HepG2 (cell line): ENCODE measurements around the gene MYLK3. TPM values are rescaled to one million over a fixed set of nuclear protein-coding genes. Genes with fewer than 3 reads are reported as not detected.

Source experiments
- HIVEP1 ChIP-seq: sonication (generic); formaldehyde crosslinking; IDR thresholded peaks from 2 replicates; pipeline ENCODE4 v1.4.0; 2020; ENCODE audit warnings: mild to moderate bottlenecking, missing genetic modification reagents
- HOXA3 ChIP-seq: sonication (generic); formaldehyde crosslinking; IDR thresholded peaks from 2 replicates; pipeline ENCODE4 v1.5.0; 2020; ENCODE audit warnings: missing genetic modification reagents
- JUN ChIP-seq: sonication (generic); formaldehyde crosslinking; IDR thresholded peaks from 2 replicates; pipeline ENCODE4 v1.4.0; 2020; ENCODE audit warnings: mild to moderate bottlenecking, missing genetic modification reagents
- MTA3 ChIP-seq: sonication (generic); formaldehyde crosslinking; IDR thresholded peaks from 2 replicates; pipeline ENCODE4 v1.4.0; 2020; ENCODE audit warnings: missing genetic modification reagents
- NPAS2 ChIP-seq: sonication (generic); formaldehyde crosslinking; IDR thresholded peaks from 2 replicates; pipeline ENCODE4 v1.8.0; 2022; ENCODE audit warnings: mild to moderate bottlenecking, missing genetic modification reagents, borderline replicate concordance
- NR1H2 ChIP-seq: sonication (generic); formaldehyde crosslinking; IDR thresholded peaks from 2 replicates; pipeline ENCODE4 v1.8.1; 2022; ENCODE audit warnings: low read depth, missing genetic modification reagents, borderline replicate concordance
- NR2F1 ChIP-seq, 2 experiments: fragments of 450-650 bp in 1 of 2; formaldehyde crosslinking in 1 of 2; IDR thresholded peaks; 2 replicates each; pipeline versions ENCODE4 v1.5.0 to v1.6.1; 2016 to 2020; ENCODE audit warnings: mild to moderate bottlenecking in 1 of 2, missing compliant biosample characterization in 1 of 2, missing genetic modification reagents in 1 of 2, moderate library complexity in 1 of 2
- NR2F2 ChIP-seq: IDR thresholded peaks from 2 replicates; pipeline ENCODE4 v1.6.1; 2012; ENCODE audit warnings: low read depth, inconsistent platforms, borderline replicate concordance
- RORA ChIP-seq: sonication (generic); formaldehyde crosslinking; IDR thresholded peaks from 2 replicates; pipeline ENCODE4 v1.5.0; 2020; ENCODE audit warnings: mild to moderate bottlenecking, missing genetic modification reagents, moderate library complexity
- SALL1 ChIP-seq: sonication (generic); formaldehyde crosslinking; IDR thresholded peaks from 2 replicates; pipeline ENCODE4 v1.8.0; 2022; ENCODE audit warnings: mild to moderate bottlenecking, missing genetic modification reagents
- SMAD1 ChIP-seq: sonication (generic); formaldehyde crosslinking; IDR thresholded peaks from 2 replicates; pipeline ENCODE4 v1.4.0; 2020; ENCODE audit warnings: missing genetic modification reagents, low read depth, mild to moderate bottlenecking, borderline replicate concordance
- SRY ChIP-seq: sonication (generic); formaldehyde crosslinking; IDR thresholded peaks from 2 replicates; pipeline ENCODE4 v1.8.0; 2022; ENCODE audit warnings: mild to moderate bottlenecking, missing genetic modification reagents
- TEF ChIP-seq: sonication (generic); formaldehyde crosslinking; IDR thresholded peaks from 2 replicates; pipeline ENCODE4 v1.5.0; 2020; ENCODE audit warnings: missing genetic modification reagents
- ZBTB20 ChIP-seq: sonication (generic); formaldehyde crosslinking; IDR thresholded peaks from 2 replicates; pipeline ENCODE4 v1.8.1; 2023; ENCODE audit warnings: missing genetic modification reagents, low read depth, mild to moderate bottlenecking, borderline replicate concordance
- ZFP36 ChIP-seq: fragments of 150-350 bp; IDR thresholded peaks from 2 replicates; pipeline ENCODE4 v1.6.1; 2018; ENCODE audit warnings: borderline replicate concordance, low read length, low read depth; ENCODE audit not compliant: partially characterized antibody
- ZNF17 ChIP-seq: sonication (generic); formaldehyde crosslinking; IDR thresholded peaks from 2 replicates; pipeline ENCODE4 v1.5.0; 2020; ENCODE audit warnings: mild to moderate bottlenecking, missing genetic modification reagents
- ZNF30 ChIP-seq: sonication (generic); formaldehyde crosslinking; IDR thresholded peaks from 2 replicates; pipeline ENCODE4 v1.5.0; 2020; ENCODE audit warnings: mild to moderate bottlenecking, missing genetic modification reagents
- ZNF33B ChIP-seq: sonication (generic); formaldehyde crosslinking; IDR thresholded peaks from 2 replicates; pipeline ENCODE4 v1.5.1; 2020; ENCODE audit warnings: mild to moderate bottlenecking, missing genetic modification reagents
- ZNF570 ChIP-seq: sonication (generic); formaldehyde crosslinking; IDR thresholded peaks from 2 replicates; pipeline ENCODE4 v1.4.0; 2020; ENCODE audit warnings: mild to moderate bottlenecking, missing genetic modification reagents, borderline replicate concordance
- ZNF574 ChIP-seq: sonication (generic); formaldehyde crosslinking; IDR thresholded peaks from 2 replicates; pipeline ENCODE4 v1.4.0; 2020; ENCODE audit warnings: missing genetic modification reagents
- ZNF780A ChIP-seq: sonication (generic); formaldehyde crosslinking; IDR thresholded peaks from 2 replicates; pipeline ENCODE4 v1.8.0; 2022; ENCODE audit warnings: mild to moderate bottlenecking, missing genetic modification reagents, moderate library complexity
- ZSCAN21 ChIP-seq: sonication (generic); formaldehyde crosslinking; IDR thresholded peaks from 2 replicates; pipeline ENCODE4 v1.8.0; 2022; ENCODE audit warnings: mild to moderate bottlenecking, missing genetic modification reagents, moderate library complexity, borderline replicate concordance
- ZSCAN25 ChIP-seq: sonication (generic); formaldehyde crosslinking; IDR thresholded peaks from 2 replicates; pipeline ENCODE4 v1.8.0; 2022; ENCODE audit warnings: mild to moderate bottlenecking, missing genetic modification reagents
- ZZZ3 ChIP-seq: sonication (generic); formaldehyde crosslinking; IDR thresholded peaks from 2 replicates; pipeline ENCODE4 v1.4.0; 2020; ENCODE audit warnings: missing genetic modification reagents, mild to moderate bottlenecking, borderline replicate concordance
- polyA plus RNA-seq, 8 experiments: library from polyadenylated mRNA; depleted of rRNA in 3 of 8; stranded (reverse) in 7 of 8; unstranded in 1 of 8; fragments of >200 nt; fragmentation: Illumina TruSeq in 4 of 8; extraction: Trizol in 4 of 8; gene quantifications; 2 replicates each; pipeline versions ENCODE4 v1.2.1 to v1.2.3, GENCODE V29; 2011 to 2016; ENCODE audit warnings: low read depth in 4 of 8, missing spikeins in 1 of 8, mixed read lengths in 1 of 8; ENCODE audit not compliant: insufficient read depth in 1 of 8
- total RNA-seq, 5 experiments: library from RNA; depleted of rRNA; stranded (reverse); fragments of >200 nt; fragmentation: Illumina TruSeq; extraction: Trizol; gene quantifications; 2 replicates each; pipeline ENCODE4 v1.2.3, GENCODE V29; 2016; ENCODE audit warnings: low read depth in 1 of 5
- TF ChIP-seq, protein P1 (sequence below): IDR thresholded peaks from 2 replicates; pipeline ENCODE4 v1.6.1; 2016; ENCODE audit warnings: missing biosample characterization, missing genetic modification reagents, low read depth

Gene MYLK3
- total and polyA plus RNA-seq, 2 of the 13 experiments (the other 11 are each of a cell fraction or from before 2014, with no cell fraction given) = 0.04 to 0.18 TPM

DNA sequence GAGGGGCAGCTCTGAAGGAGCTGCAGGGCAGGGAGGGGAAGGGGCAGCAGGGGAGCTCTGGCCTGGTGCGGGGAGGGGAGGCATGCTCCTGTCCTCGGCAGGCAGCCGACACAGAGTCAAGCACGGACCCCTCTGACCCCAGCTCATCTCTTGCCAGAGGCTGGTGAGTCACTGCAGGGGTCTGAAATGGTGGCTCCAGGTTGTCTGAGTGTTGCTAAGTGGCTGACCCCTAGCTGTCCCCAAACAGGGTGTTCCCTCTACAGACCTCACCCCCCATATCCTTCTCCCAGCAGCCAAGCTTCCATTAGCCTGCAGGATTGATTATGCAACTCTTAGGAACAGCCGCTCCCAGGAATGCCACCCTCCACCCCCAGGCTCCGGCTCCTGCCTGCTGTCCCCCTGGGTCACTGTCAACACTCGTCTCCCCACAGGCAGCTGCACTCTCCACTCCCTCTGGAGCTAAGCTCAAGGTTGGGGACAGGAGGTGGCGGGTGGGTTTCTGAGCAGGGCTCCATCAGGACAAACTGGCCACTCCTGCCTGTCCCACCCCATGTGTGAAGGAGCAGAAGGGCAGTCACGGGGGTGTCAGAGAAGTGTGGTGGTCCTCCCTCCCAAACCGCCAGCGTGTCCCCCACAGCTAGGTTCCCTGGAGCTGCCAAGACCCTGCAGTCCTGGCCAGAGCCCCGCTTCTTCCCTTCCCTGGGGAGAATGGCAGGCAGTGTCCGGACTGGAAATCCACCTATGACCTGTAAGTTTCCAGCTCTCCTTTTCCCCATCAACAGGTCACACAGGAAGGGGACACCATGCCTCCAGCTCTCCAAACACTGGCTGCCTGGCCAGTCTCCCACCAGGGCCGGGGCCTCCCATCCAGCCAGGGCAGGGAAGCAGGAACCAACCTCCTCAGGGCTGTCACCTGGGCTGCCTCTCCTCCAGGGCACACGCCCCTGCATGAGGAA lies 1.0 kb downstream of the MYLK3 start (continued):
- 0 out of 2 replicates have a peak, but pooled peaks have one; percentile 45 for TF ChIP-seq ZBTB20 (CRISPR knock-in tag)
- TF ChIP-seq, protein P1, sequence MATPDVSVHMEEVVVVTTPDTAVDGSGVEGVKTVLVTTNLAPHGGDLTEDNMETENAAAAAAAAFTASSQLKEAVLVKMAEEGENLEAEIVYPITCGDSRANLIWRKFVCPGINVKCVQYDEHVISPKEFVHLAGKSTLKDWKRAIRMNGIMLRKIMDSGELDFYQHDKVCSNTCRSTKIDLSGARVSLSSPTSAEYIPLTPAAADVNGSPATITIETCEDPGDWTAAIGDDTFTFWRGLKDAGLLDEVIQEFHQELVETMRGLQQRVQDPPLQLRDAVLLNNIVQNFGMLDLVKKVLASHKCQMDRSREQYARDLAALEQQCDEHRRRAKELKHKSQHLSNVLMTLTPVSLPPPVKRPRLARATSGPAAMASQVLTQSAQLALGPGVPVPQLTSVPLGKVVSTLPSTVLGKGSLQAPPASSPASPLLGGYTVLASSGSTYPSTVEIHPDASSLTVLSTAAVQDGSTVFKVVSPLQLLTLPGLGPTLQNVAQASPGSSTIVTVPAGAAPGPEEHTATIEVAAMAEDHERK = no peak
- TF ChIP-seq NR2F2 = no peak
- peak; percentile 93; the same call in 1 of the 2 replicates for TF ChIP-seq TEF (CRISPR knock-in tag)
- no peak for TF ChIP-seq NR1H2
- peak; percentile 53 for TF ChIP-seq SALL1 (CRISPR knock-in tag)
- TF ChIP-seq ZFP36 = no peak
- no peak for TF ChIP-seq HIVEP1 (CRISPR knock-in tag)
- no peak for TF ChIP-seq JUN (CRISPR knock-in tag)
- TF ChIP-seq ZNF30 (CRISPR knock-in tag) = no peak
- TF ChIP-seq ZSCAN25 (CRISPR knock-in tag) = peak; percentile 82
- TF ChIP-seq ZZZ3 (CRISPR knock-in tag) = no peak
- no peak for TF ChIP-seq ZNF574
- no peak for TF ChIP-seq MTA3 (CRISPR knock-in tag)
- no peak for TF ChIP-seq ZNF570
- TF ChIP-seq ZNF17 (CRISPR knock-in tag) = no peak
- no peak for TF ChIP-seq SMAD1
- no peak for TF ChIP-seq NR2F1 (CRISPR knock-in tag; IDR thresholded peaks at IDR 0.05)
- TF ChIP-seq NPAS2 (CRISPR knock-in tag) = no peak
- no peak for TF ChIP-seq ZNF33B (CRISPR knock-in tag)
- TF ChIP-seq ZSCAN21 = peak; percentile 58; the same call in 1 of the 2 replicates
- no peak for TF ChIP-seq SRY (CRISPR knock-in tag)
- TF ChIP-seq ZNF780A (CRISPR knock-in tag) = no peak
- TF ChIP-seq HOXA3 (CRISPR knock-in tag) = peak; percentile 43; the same call in 1 of the 2 replicates
- no peak for TF ChIP-seq RORA (CRISPR knock-in tag)
